Choroid plexus epithelial cell (primary cell): ENCODE data around the gene CACNG3.

Experiments used
- DNase-seq: peaks from one replicate; pipeline ENCODE4 v3.0.0-alpha.2; 2010; ENCODE audit warnings: low read depth
- H3K4me3 ChIP-seq: 2 replicates; pipeline ENCODE4 v1.5.1; 2011; ENCODE audit warnings: low read depth, mild to moderate bottlenecking, control low read depth, low read length, moderate library complexity
- CTCF ChIP-seq: conservative IDR thresholded peaks from 2 replicates; pipeline ENCODE4 v1.5.1; 2011; ENCODE audit warnings: low read depth, mild to moderate bottlenecking, control low read depth, inconsistent platforms, low read length, moderate library complexity

CACNG3 gene

GRCh38 chr16:24381470-24382118, 125.5 kb downstream of the CACNG3 start:
- no peak for DNase-seq
- no peak for TF ChIP-seq CTCF
- no peak overlapping the region for H3K4me3 ChIP-seq

DNA sequence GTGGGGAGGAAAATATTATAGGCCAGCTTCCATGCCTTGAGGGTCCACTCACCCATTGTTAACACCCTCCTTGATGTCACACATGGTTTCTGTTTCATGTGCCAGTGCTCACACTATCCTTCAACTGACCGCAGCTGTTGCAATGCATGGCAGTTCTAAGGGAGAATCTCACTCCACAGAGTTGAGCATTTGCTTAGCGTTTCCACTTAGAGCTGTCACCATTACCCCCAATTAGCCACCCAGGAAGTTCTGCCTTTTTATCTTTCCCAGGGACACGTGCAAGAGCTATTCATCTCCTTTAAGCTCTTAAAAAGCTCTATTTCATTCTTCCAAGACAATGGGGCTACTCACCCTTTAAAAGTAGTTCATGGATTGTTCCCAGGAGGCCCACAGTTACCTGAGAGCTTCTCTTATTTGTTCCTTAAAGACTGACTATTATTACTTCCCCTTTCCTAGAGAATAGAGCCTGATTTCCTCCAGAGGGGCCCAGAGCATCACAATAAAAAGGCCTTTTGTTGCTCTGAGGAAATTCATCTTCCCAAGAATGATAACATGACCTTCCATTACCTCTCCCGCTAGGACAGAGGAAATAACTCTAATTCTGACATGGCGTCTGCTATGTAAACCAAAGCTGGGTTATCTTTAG, 126.8 kb downstream of the CACNG3 start:
- H3K4me3 ChIP-seq: no peak overlapping the region
- DNase-seq: no peak
- no peak for TF ChIP-seq CTCF

GRCh38 chr16:24394341-24394740, 138.2 kb downstream of the CACNG3 start:
- DNase-seq: no peak
- no peak overlapping the region for H3K4me3 ChIP-seq
- no peak for TF ChIP-seq CTCF

DNA sequence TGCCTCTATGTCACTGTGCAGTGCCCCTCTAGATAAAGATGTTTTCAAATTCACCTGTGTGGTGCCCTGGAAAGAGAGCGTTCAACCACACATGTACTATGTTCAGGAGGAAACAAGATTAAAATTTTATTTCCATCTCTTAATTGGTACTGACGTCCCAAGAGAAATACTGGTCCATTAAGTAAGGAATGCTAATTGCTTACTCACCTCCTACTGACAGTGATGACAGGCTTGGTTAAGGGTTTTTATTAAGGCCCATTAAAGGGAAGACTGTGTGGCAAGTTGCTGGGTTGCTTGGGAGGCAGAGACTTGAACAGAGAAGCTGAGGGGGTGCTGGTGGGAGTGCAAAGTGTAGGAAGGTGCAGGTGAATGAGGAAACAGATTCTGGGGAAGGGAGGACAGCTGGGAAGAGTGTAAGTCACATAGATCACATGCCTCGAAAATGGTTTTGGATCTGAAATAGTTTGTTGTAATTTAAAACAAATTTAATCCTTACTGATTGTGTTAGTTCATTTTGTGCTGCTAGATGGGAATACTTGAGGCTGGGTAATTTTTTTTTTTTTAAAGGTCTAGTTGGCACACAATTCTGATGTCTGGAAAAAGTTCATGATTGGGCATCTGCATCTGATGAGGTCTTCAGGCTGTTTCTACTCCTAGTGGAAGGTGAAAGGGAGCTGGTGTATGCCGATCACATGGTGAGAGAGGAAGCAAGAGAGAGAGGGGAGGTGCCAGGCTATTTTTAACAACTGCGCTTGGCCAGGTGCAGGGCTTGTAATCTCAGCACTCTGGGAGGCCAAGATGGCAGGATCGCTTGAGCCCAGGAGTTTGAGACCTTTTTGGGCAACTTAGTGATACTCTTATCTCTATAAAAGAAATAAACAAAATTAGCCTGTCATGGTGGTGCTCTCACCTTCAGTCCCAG, 140.5 kb downstream of the CACNG3 start:
- DNase-seq: no peak
- no peak for TF ChIP-seq CTCF
- no peak overlapping the region for H3K4me3 ChIP-seq

DNA sequence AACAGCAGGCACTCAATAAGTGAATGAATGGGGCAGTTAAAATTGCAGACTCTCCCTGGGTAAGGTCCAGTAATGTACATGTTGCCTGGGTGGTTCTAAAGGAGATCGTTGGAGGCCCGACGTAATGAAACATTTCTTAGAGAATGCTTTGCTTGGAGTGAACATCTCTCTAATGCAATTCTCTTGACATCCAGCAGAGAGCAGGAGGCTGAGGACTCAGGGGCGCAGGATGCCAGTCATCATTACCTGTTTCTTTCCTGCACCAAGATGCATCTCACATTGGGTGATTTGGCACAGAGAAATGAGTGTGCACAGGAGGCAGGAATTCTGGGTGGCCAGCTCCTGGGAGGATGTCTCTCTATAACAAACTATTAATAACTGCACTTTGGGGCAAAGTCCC, 152.9 kb downstream of the CACNG3 start:
- no peak overlapping the region for H3K4me3 ChIP-seq
- no peak for DNase-seq
- TF ChIP-seq CTCF: no peak
